Measurements from ENCODE around the gene A1CF. TPM values are rescaled to one million over a fixed set of nuclear protein-coding genes. Genes with fewer than 3 reads are reported as not detected.

A1CF gene
- total RNA-seq, 1 experiment from 2014 or later, result not detected

DNA sequence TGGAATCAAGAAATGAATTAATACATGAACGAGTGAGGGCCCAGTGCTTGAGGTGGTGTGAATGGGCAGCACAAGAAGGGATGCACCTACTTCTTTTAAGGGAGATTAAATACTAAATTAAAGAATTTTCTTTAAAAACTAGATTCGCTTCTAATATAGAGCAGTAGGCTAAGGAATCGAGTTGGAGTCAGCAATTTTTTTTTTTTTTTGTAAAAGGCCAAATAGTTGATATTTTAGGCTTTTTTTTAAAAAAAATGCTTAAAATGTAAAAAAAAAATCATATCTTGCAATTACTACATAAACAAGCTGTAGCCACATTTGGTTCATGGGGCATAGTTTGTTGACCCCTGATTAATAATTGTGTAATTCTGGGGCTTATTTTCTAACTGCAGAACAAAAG lies 31.9 kb downstream of the A1CF start:
- DNase-seq, result no peak
- intact Hi-C loops (cut with micrococcal nuclease; ENCODE audit: unreplicated experiment), result loop anchor here (5.0 kb wide), 1 partner anchor 34 kb away; the partner anchor contains the start of gene A1CF
- BruUV-seq (replicated peaks), result no TSS peak
- Mint-ChIP-seq H3K27me3 (ENCODE audit: unreplicated experiment) (no peaks in the 10 kb centered on the region), H3K36me3 (ENCODE audit: insufficient read depth, unreplicated experiment) (no peaks in the 10 kb centered on the region), H3K4me1 (ENCODE audit: low read depth, unreplicated experiment) (peaks cover 51% of the 10 kb centered on the region), H3K4me3 (ENCODE audit: low read depth, unreplicated experiment) (no peak overlapping the region), H3K27ac (ENCODE audit: unreplicated experiment) (no peak overlapping the region), H3K9me3 (ENCODE audit: low read depth, unreplicated experiment) (no peaks in the 10 kb centered on the region)
- CTCF ChIA-PET, result interaction anchor here (0.7 kb wide), 1 partner anchor 471 kb away, joined by 3 read pairs; no protein-coding TSS in a partner anchor
- TF ChIP-seq, protein P1, sequence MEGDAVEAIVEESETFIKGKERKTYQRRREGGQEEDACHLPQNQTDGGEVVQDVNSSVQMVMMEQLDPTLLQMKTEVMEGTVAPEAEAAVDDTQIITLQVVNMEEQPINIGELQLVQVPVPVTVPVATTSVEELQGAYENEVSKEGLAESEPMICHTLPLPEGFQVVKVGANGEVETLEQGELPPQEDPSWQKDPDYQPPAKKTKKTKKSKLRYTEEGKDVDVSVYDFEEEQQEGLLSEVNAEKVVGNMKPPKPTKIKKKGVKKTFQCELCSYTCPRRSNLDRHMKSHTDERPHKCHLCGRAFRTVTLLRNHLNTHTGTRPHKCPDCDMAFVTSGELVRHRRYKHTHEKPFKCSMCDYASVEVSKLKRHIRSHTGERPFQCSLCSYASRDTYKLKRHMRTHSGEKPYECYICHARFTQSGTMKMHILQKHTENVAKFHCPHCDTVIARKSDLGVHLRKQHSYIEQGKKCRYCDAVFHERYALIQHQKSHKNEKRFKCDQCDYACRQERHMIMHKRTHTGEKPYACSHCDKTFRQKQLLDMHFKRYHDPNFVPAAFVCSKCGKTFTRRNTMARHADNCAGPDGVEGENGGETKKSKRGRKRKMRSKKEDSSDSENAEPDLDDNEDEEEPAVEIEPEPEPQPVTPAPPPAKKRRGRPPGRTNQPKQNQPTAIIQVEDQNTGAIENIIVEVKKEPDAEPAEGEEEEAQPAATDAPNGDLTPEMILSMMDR (IDR thresholded peaks at IDR 0.05; ENCODE audit: unreplicated experiment), result no peak

DNA sequence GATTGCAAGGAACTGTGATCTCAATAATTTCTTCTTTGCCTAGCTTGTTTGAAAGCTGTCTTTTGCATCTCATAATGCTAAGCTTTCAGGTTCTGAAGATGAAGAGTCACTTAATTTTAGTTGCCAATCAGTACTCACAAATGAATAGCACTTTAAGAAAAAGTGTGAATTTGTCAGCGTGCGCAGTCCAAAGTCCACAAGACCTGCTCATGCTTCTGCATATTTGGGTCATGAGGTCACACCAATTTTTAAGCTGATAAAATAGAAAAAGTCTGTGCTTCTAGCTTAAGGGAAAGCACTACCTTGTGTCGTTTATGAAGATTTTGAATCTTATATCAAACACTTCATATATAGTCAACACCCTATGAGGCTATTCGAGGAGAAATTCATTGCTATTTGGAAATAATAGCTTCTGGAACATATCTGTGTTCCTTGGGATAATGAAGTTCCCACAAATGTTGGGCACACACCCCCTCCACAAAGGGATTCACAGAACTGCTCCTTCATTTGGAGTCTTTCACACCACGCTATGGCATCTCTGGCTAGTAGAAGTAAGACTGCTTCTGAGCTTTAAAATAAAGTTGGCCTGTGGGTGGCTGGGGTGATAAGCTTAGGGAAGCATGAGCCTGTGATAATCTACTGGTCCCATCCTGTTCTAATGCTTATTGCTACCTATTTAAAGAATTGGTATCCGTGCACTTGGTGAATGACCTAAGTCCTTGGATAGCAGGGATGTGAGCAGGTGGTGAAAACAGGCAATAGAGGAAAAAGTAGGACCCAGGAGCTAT lies 33.3 kb downstream of the A1CF start:
- CTCF ChIA-PET, result interaction anchor here (0.5 kb wide), 1 partner anchor 486 kb away, joined by 3 read pairs; no protein-coding TSS in a partner anchor
- Mint-ChIP-seq H3K36me3 (ENCODE audit: insufficient read depth, unreplicated experiment) (no peaks in the 10 kb centered on the region), H3K27me3 (ENCODE audit: unreplicated experiment) (no peaks in the 10 kb centered on the region), H3K4me3 (ENCODE audit: low read depth, unreplicated experiment) (no peak overlapping the region), H3K27ac (ENCODE audit: unreplicated experiment) (no peak overlapping the region), H3K4me1 (ENCODE audit: low read depth, unreplicated experiment) (peaks cover 40% of the 10 kb centered on the region), H3K9me3 (ENCODE audit: low read depth, unreplicated experiment) (no peaks in the 10 kb centered on the region)
- BruUV-seq (replicated peaks), result no TSS peak
- no peak for DNase-seq
- intact Hi-C loops (cut with micrococcal nuclease; ENCODE audit: unreplicated experiment), result loop anchor here (5.0 kb wide), 1 partner anchor 35 kb away; the partner anchor contains the start of gene A1CF
- TF ChIP-seq, protein P1 (IDR thresholded peaks at IDR 0.05; ENCODE audit: unreplicated experiment), result no peak

DNA sequence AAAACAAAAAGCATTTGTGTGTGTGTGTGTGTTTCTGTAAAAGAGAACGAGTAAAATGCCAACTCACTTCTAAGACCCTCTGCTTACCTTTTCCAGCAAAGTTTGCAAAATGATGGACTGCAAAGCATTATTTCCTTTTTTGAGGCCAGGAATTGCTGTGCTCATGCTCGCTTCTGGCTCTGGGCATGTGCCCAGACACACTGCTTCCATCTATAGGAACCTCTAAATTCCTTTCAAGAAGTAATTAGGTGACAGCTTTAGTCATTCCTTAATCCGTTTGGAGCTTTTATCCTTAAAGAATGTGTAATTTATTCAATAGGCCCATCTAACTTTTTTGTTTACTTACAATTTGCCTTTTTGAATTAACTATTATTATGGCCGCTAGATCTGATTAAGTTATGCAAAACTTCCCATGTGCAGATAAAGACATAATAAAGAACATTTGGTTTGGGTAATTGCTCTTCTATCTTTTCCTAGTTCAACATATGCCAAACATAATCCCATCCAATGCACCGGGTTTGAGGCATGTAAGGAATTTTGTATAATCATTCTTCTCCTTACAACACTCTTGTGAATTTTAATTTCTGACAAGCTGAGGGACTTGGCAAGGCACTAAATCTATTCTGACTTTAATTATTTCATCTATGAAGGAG lies 34.7 kb downstream of the A1CF start:
- TF ChIP-seq, protein P1 (IDR thresholded peaks at IDR 0.05; ENCODE audit: unreplicated experiment), result no peak
- no peak for DNase-seq
- Mint-ChIP-seq H3K27me3 (ENCODE audit: unreplicated experiment) (no peaks in the 10 kb centered on the region), H3K9me3 (ENCODE audit: low read depth, unreplicated experiment) (no peaks in the 10 kb centered on the region), H3K36me3 (ENCODE audit: insufficient read depth, unreplicated experiment) (no peaks in the 10 kb centered on the region), H3K4me3 (ENCODE audit: low read depth, unreplicated experiment) (no peak overlapping the region), H3K27ac (ENCODE audit: unreplicated experiment) (peak overlapping the region; percentile 22), H3K4me1 (ENCODE audit: low read depth, unreplicated experiment) (peaks cover 38% of the 10 kb centered on the region)
- intact Hi-C loops (cut with micrococcal nuclease; ENCODE audit: unreplicated experiment), result loop anchor here (5.0 kb wide), 1 partner anchor 37 kb away; the partner anchor contains the start of gene A1CF
- no TSS peak for BruUV-seq (replicated peaks)
- CTCF ChIA-PET, result no interaction called here

DNA sequence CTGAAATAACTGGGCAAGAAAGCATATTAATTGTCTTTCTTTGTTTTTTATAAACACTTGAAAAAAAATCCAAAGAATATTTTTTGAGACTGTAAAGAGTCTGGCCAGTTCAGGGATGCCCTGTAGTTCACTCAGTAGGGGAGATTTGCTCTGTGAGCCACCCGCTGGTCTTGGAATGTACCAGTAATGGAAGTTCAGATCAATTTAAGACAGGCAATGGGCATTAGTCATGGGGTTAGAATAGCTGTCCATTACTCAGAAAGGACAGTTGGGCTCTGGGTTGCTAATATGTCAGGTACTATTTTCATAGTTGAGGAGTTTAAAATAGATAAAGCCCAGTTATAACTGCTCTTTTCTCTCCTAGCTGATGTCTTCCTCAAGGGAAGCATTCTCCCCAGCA lies 38.7 kb downstream of the A1CF start:
- BruUV-seq (replicated peaks), result no TSS peak
- TF ChIP-seq, protein P1 (IDR thresholded peaks at IDR 0.05; ENCODE audit: unreplicated experiment), result no peak
- Mint-ChIP-seq H3K27ac (ENCODE audit: unreplicated experiment) (no peak overlapping the region), H3K4me1 (ENCODE audit: low read depth, unreplicated experiment) (peaks cover 13% of the 10 kb centered on the region), H3K4me3 (ENCODE audit: low read depth, unreplicated experiment) (no peak overlapping the region), H3K36me3 (ENCODE audit: insufficient read depth, unreplicated experiment) (no peaks in the 10 kb centered on the region), H3K9me3 (ENCODE audit: low read depth, unreplicated experiment) (no peaks in the 10 kb centered on the region), H3K27me3 (ENCODE audit: unreplicated experiment) (no peaks in the 10 kb centered on the region)
- intact Hi-C loops (cut with micrococcal nuclease; ENCODE audit: unreplicated experiment), result no loop called here
- CTCF ChIA-PET, result no interaction called here
- no peak for DNase-seq

All from Calu3 (cell line).